Lung (tissue), 12 donors: ENCODE measurements around the gene ZNF431. TPM values are rescaled to one million over a fixed set of nuclear protein-coding genes. Genes with fewer than 3 reads are reported as not detected.

Experiments
- ATAC-seq: fragments of 200-7000 bp; cut with Tn5 transposase; one replicate; pipeline ENCODE4 v1.9.1; 2020; ENCODE audit warnings: moderate number of reproducible peaks; ENCODE audit not compliant: insufficient read depth, low FRiP score
- DNase-seq, 3 donors: peaks; one replicate each; pipeline ENCODE4 v3.0.0-alpha.2; 2013 to 2017
- H3K27ac ChIP-seq, 2 donors: one replicate each; pipeline ENCODE4 v1.5.1; 2013; ENCODE audit warnings: mild to moderate bottlenecking in 2 of 2, moderate library complexity in 2 of 2, control low read depth in 1 of 2, inconsistent platforms in 1 of 2, low read depth in 1 of 2, low read length in 1 of 2
- H3K27me3 ChIP-seq, 3 donors: one replicate each; pipeline ENCODE4 v1.5.1; 2013; ENCODE audit warnings: low read length in 2 of 3; ENCODE audit not compliant: control insufficient read depth in 3 of 3, insufficient read depth in 3 of 3
- H3K36me3 ChIP-seq, 4 donors: one replicate each; pipeline ENCODE4 v1.5.1; 2013; ENCODE audit warnings: low read length in 4 of 4, mild to moderate bottlenecking in 1 of 4, moderate library complexity in 1 of 4; ENCODE audit not compliant: control insufficient read depth in 4 of 4, insufficient read depth in 4 of 4
- H3K4me1 ChIP-seq, 5 donors: one replicate each; pipeline ENCODE4 v1.5.1; 2013; ENCODE audit warnings: low read length in 5 of 5, mild to moderate bottlenecking in 2 of 5, moderate library complexity in 1 of 5; ENCODE audit not compliant: control insufficient read depth in 5 of 5, insufficient read depth in 5 of 5
- H3K4me3 ChIP-seq: one replicate; pipeline ENCODE4 v1.5.1; 2013; ENCODE audit warnings: mild to moderate bottlenecking, control low read depth, moderate library complexity
- H3K9ac ChIP-seq, 2 donors: one replicate each; pipeline ENCODE4 v1.5.1; 2013; ENCODE audit warnings: low read length in 2 of 2, control low read depth in 1 of 2; ENCODE audit not compliant: insufficient read depth in 1 of 2
- H3K9me3 ChIP-seq, 4 donors: one replicate each; pipeline ENCODE4 v1.5.1; 2013; ENCODE audit warnings: low read length in 3 of 4, mild to moderate bottlenecking in 1 of 4, moderate library complexity in 1 of 4; ENCODE audit not compliant: control insufficient read depth in 4 of 4, insufficient read depth in 3 of 4
- CTCF ChIP-seq: IDR thresholded peaks from 2 replicates; pipeline ENCODE4 v1.5.1; 2012; ENCODE audit warnings: mild to moderate bottlenecking; ENCODE audit errors: control extremely low read depth, extremely low read depth
- WGBS, 2 donors: extraction: QIAGEN DNeasy Blood & Tissue Kit; methylation state at CpG; one replicate each; pipeline ENCODE4 v1.1.7; 2013; 5-methylcytosine and 5-hydroxymethylcytosine counted together
- polyA plus RNA-seq, 2 donors: library from polyadenylated mRNA; stranded (reverse); fragments of 200-250 nt; gene quantifications; one replicate each; pipeline ENCODE4 v1.2.1, GENCODE V29; 2013
- total RNA-seq, 2 donors: library from RNA; depleted of rRNA in 1 of 2; stranded (reverse); fragments of >200 nt in 1 of 2; gene quantifications; one replicate each; pipeline ENCODE4 v1.2.1, GENCODE V29; 2014 to 2021
- donor health status: control.
- donor health status: control.
- donor health status: Bipolar disorder and iron deficiency.
- donor health status: healthy.
- donor health status: DM: yes; HTN: yes; CAD: no.

The ZNF431 gene
- total and polyA plus RNA-seq, 4 donors = 3.5 to 36.2 (median 19.4) TPM

- ATAC-seq = no peak
- no peak for TF ChIP-seq CTCF
- no peak for DNase-seq
- Histone ChIP-seq H3K36me3 (peaks cover 0 to 3% (median 0%) of the 10 kb centered on the region in 4 donors), H3K27me3 (no peaks in the 10 kb centered on the region), H3K4me1 (peaks cover 0 to 7% (median 0%) of the 10 kb centered on the region in 5 donors), H3K9ac (no peak overlapping the region), H3K9me3 (peaks cover 0 to 2% (median 0%) of the 10 kb centered on the region in 4 donors), H3K27ac (no peak overlapping the region), H3K4me3 (no peak overlapping the region)
These were observed 15.8 kb upstream of the ZNF431 start for GRCh38 chr19:21126078-21126477.

- DNase-seq (no peak), ATAC-seq (no peak)
- Histone ChIP-seq H3K27me3 (no peaks in the 10 kb centered on the region), H3K4me1 (peaks cover 0 to 7% (median 0%) of the 10 kb centered on the region in 5 donors), H3K36me3 (peaks cover 0 to 3% (median 0%) of the 10 kb centered on the region in 4 donors), H3K27ac (no peak overlapping the region), H3K9me3 (peaks cover 0 to 4% (median 0%) of the 10 kb centered on the region in 4 donors), H3K9ac (no peak overlapping the region), H3K4me3 (no peak overlapping the region)
- no peak for TF ChIP-seq CTCF
- WGBS, 2 donors = 53 to 61% methylated on average over 2 of the region's 2 CpGs
These were observed 14.8 kb upstream of the ZNF431 start for GRCh38 chr19:21127001-21127400.

GRCh38 chr19:21127898-21128297 lies 13.9 kb upstream of the ZNF431 start:
- Histone ChIP-seq H3K4me3 (no peak overlapping the region), H3K9me3 (peaks cover 0 to 4% (median 0%) of the 10 kb centered on the region in 4 donors), H3K27ac (no peak overlapping the region), H3K9ac (no peak overlapping the region), H3K4me1 (peaks cover 0 to 7% (median 0%) of the 10 kb centered on the region in 5 donors), H3K27me3 (no peaks in the 10 kb centered on the region), H3K36me3 (no peaks in the 10 kb centered on the region)
- WGBS, 2 donors = 57 to 75% methylated on average over 4 of the region's 4 CpGs
- ATAC-seq (no peak), DNase-seq (no peak)
- no peak for TF ChIP-seq CTCF
